PC-3 (cell line): ENCODE results near the gene ECEL1. TPM values are rescaled to one million over a fixed set of nuclear protein-coding genes. Genes with fewer than 3 reads are reported as not detected.
"Not testable (repeated sequence)": the region's sequence is repeated elsewhere in the genome, so short reads cannot be mapped to it uniquely, and the experiment has no call there.

ENCODE experiments used
- ATAC-seq: fragments of 200-7000 bp; cut with Tn5 transposase; 2 replicates; pipeline ENCODE4 v1.9.1; 2020; ENCODE audit warnings: mild to moderate bottlenecking, moderate library complexity
- BruUV-seq: library from RNA; stranded (reverse); fragments of 400-500 nt; replicated peaks from 2 replicates; lab custom pipeline; 2021; lab: Mats Ljungman, UMichigan
- CTCF ChIA-PET: fragments of 300-600 bp; sonication (Branson Sonifier 250); formaldehyde crosslinking; loops from one replicate; lab custom pipeline; 2022; ENCODE audit warnings: antibody characterized with exemption; lab: Charles Lee
- POLR2A ChIA-PET: fragments of 300-600 bp; sonication (Branson Sonifier 250); formaldehyde crosslinking; loops from one replicate; lab custom pipeline; 2022; ENCODE audit warnings: antibody characterized with exemption; ENCODE audit not compliant: unreplicated experiment; lab: Charles Lee
- DNase-seq: peaks from one replicate; pipeline ENCODE4 v3.0.0-alpha.2; 2015
- H2AFZ ChIP-seq: fragments of 300-600 bp; sonication (generic); 2 replicates; pipeline ENCODE4 v1.6.0; 2016; ENCODE audit warnings: antibody characterized with exemption, low read length
- H3F3A ChIP-seq: fragments of 300-600 bp; sonication (generic); one replicate; pipeline ENCODE4 v1.6.0; 2017; ENCODE audit warnings: antibody characterized with exemption, low read length, control low read depth, mild to moderate bottlenecking; ENCODE audit not compliant: unreplicated experiment
- H3K27ac ChIP-seq: fragments of 300-600 bp; sonication (generic); 2 replicates; pipeline ENCODE4 v1.5.1; 2016; ENCODE audit warnings: mild to moderate bottlenecking, low read length
- H3K27me3 ChIP-seq: fragments of 300-600 bp; sonication (generic); 2 replicates; pipeline ENCODE4 v1.6.1; 2016; ENCODE audit warnings: low read length, mixed read lengths
- H3K36me3 ChIP-seq: fragments of 300-600 bp; sonication (generic); 2 replicates; pipeline ENCODE4 v1.6.1; 2016; ENCODE audit warnings: low read depth, mixed run types, low read length, mixed read lengths
- H3K4me1 ChIP-seq: fragments of 300-600 bp; sonication (generic); 2 replicates; pipeline ENCODE4 v1.5.1; 2016; ENCODE audit warnings: low read length; ENCODE audit not compliant: insufficient read depth
- H3K4me2 ChIP-seq: fragments of 300-600 bp; sonication (generic); 2 replicates; pipeline ENCODE4 v1.6.0; 2016; ENCODE audit warnings: low read length
- H3K4me3 ChIP-seq: fragments of 300-600 bp; sonication (generic); 2 replicates; pipeline ENCODE4 v1.5.1; 2016; ENCODE audit warnings: mild to moderate bottlenecking, low read length, mixed read lengths
- H3K79me2 ChIP-seq: fragments of 300-600 bp; sonication (generic); 2 replicates; pipeline ENCODE4 v1.6.1; 2017; ENCODE audit warnings: low read length, mixed read lengths
- H3K9ac ChIP-seq: fragments of 300-600 bp; sonication (generic); 2 replicates; pipeline ENCODE4 v1.6.0; 2016; ENCODE audit warnings: mild to moderate bottlenecking, low read length
- H3K9me2 ChIP-seq: fragments of 300-600 bp; sonication (generic); replicated peaks from 2 replicates; pipeline ENCODE4 v1.6.1; 2016; ENCODE audit warnings: mixed run types, low read length, mixed read lengths
- H3K9me3 ChIP-seq: fragments of 300-600 bp; sonication (generic); 2 replicates; pipeline ENCODE4 v1.6.1; 2016; ENCODE audit warnings: low read length, mixed read lengths
- H4K20me1 ChIP-seq: fragments of 300-600 bp; sonication (generic); 2 replicates; pipeline ENCODE4 v1.6.1; 2016; ENCODE audit warnings: low read length, mixed read lengths
- EZH2 ChIP-seq: fragments of 300-600 bp; sonication (generic); IDR thresholded peaks from one replicate; pipeline ENCODE4 v1.6.1; 2017; ENCODE audit warnings: antibody characterized with exemption, mild to moderate bottlenecking, low read length; ENCODE audit not compliant: unreplicated experiment
- EZH2phosphoT487 ChIP-seq: fragments of 300-600 bp; sonication (generic); IDR thresholded peaks from 2 replicates; pipeline ENCODE4 v1.6.1; 2018; ENCODE audit warnings: mild to moderate bottlenecking, antibody characterized with exemption, low read length, borderline replicate concordance
- intact Hi-C: fragments of 100-400 bp; cut with micrococcal nuclease; formaldehyde crosslinking; loops from 2 replicates; pipeline ENCODE4 v1.9.0; 2023
- total RNA-seq: library from RNA; depleted of rRNA; stranded (reverse); fragments of >200 nt; gene quantifications from 2 replicates; pipeline ENCODE4 v1.2.3, GENCODE V29; 2014
- TF ChIP-seq, protein P1 (sequence below): fragments of 300-600 bp; sonication (generic); conservative IDR thresholded peaks from 2 replicates; pipeline ENCODE4 v1.5.1; 2017; ENCODE audit warnings: antibody characterized with exemption, low read depth, mild to moderate bottlenecking, low read length

ECEL1 gene
- total RNA-seq, 1 experiment from 2014 or later, result not detected

DNA sequence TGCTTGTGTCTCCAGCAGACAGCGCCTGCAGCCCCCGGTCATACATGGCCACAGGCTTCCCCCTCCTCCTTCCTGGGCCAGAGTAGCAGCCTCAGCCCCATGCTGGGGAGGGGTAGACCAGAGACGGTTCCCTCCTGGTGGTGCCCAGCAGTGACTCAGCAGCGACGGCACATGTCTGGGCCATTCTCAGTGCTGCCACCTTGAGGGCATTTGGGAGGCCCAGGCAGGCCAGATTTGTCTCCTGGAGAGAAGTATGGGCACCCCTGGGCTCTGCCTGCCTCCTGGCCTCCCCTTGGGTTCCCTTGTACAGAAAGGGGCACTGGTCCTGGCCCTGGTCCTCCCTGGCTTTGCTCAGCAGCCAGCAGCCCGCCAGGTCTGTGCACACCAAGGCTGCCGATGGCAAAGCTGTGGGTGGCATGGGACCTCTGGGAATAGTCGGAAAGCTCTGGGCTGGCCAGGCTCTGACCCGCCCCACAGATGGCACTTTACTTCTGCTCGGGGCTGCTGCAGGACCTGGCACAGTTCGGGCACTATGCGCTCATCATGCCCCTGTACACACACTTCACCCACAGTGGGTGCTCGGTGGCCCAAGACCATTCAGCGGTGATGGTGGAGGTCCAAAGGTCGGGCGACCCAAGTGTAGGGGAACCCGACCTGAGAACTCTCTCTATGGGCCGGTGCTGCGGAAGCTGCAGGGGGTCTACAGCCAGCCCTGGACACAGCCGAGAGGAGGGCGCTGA, 43.1 kb downstream of the ECEL1 start:
- Histone ChIP-seq H4K20me1 (no peaks in the 10 kb centered on the region), H3K79me2 (no peaks in the 10 kb centered on the region), H3K4me3 (no peak overlapping the region), H3K9me2 (no peaks in the 10 kb centered on the region), H3K9ac (no peak overlapping the region), H3K4me1 (no peaks in the 10 kb centered on the region), H3K27me3 (no peaks in the 10 kb centered on the region), H3K36me3 (no peaks in the 10 kb centered on the region), H3K4me2 (no peak overlapping the region), H3F3A (no peaks in the 10 kb centered on the region), H2AFZ (peak overlapping the region; percentile 66), H3K27ac (no peak overlapping the region), H3K9me3 (no peaks in the 10 kb centered on the region)
- intact Hi-C loops, result no loop called here
- ChIA-PET POLR2A (no interaction called here), CTCF (no interaction called here)
- TF ChIP-seq EZH2 (no peak), EZH2phosphoT487 (no peak)
- TF ChIP-seq, protein P1, sequence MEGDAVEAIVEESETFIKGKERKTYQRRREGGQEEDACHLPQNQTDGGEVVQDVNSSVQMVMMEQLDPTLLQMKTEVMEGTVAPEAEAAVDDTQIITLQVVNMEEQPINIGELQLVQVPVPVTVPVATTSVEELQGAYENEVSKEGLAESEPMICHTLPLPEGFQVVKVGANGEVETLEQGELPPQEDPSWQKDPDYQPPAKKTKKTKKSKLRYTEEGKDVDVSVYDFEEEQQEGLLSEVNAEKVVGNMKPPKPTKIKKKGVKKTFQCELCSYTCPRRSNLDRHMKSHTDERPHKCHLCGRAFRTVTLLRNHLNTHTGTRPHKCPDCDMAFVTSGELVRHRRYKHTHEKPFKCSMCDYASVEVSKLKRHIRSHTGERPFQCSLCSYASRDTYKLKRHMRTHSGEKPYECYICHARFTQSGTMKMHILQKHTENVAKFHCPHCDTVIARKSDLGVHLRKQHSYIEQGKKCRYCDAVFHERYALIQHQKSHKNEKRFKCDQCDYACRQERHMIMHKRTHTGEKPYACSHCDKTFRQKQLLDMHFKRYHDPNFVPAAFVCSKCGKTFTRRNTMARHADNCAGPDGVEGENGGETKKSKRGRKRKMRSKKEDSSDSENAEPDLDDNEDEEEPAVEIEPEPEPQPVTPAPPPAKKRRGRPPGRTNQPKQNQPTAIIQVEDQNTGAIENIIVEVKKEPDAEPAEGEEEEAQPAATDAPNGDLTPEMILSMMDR, result peak; percentile 72
- DNase-seq (peak; percentile 80), ATAC-seq (peak; percentile 62)
- no TSS peak for BruUV-seq

DNA sequence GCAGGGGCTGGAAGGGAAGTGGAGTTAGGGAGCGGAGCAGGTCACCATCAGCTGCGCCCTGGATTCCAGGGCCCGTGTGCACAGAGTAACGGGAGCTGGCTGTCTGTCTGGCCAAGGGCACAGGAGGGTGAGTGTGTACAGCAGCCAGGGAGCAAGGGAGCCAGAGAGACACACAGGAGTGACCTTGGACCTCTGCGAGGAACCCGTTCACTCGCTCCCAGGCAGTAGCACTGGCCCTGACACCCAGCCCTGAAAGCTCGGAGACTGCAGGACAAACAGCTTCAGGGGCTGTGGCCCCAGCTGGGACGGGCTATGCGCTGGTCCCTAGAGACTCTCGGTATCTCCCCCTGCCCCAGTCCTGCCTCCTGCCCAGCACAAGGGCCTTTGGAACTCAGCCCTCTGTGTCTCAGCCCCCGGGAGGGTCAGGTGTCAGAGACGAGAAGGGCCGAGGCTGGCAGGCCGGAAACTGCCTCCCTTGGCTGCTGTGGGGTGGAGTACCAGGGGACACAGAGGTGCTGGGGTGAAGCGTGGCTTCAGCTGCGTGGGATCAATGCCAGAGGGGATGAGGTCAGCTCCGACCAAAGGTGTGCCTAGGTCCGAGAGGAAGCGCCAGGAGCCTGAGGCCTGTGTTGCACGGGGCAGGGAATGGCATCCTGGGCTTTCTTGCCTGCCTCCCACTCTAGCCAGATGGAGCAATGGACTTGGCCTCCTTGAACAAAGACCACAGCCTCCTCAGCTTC, 43.8 kb downstream of the ECEL1 start:
- H2AFZ ChIP-seq, result peak overlapping the region; percentile 66
- H3K9ac ChIP-seq, BruUV-seq, POLR2A ChIA-PET, H3K9me3 ChIP-seq, H4K20me1 ChIP-seq, H3K4me1 ChIP-seq, CTCF ChIA-PET, H3K9me2 ChIP-seq, H3K27me3 ChIP-seq, H3F3A ChIP-seq, DNase-seq, H3K4me3 ChIP-seq, H3K4me2 ChIP-seq, intact Hi-C loops, ATAC-seq, H3K79me2 ChIP-seq, H3K27ac ChIP-seq, H3K36me3 ChIP-seq: not testable (repeated sequence)

DNA sequence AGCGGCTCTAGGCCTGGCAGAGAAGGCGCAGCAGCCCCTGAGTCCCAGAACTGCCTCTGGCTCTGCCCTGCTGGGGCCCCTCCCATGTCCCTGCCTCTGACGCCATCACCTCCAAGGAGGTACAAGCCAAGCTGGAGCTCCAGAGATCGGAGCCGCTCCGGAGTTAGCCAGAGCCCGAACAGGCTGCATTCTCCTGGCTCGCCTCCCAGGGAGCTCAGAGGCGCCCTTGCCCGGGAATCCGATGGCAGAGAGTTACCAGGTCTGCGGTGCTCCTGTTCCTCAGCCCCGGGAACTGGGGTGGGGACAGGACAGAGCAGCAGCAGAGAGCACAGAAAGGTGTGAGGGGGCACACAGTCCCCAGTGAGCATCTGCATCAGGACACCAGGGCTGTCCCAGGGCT, 44.6 kb downstream of the ECEL1 start:
- H3K4me1 ChIP-seq, ATAC-seq, H3K4me2 ChIP-seq, H3K27me3 ChIP-seq, H3K9me2 ChIP-seq, BruUV-seq, intact Hi-C loops, H4K20me1 ChIP-seq, H3K79me2 ChIP-seq, H3K4me3 ChIP-seq, H3K36me3 ChIP-seq, H2AFZ ChIP-seq, H3K9ac ChIP-seq, H3K9me3 ChIP-seq, DNase-seq, H3F3A ChIP-seq, CTCF ChIA-PET, H3K27ac ChIP-seq, POLR2A ChIA-PET: not testable (repeated sequence)

DNA sequence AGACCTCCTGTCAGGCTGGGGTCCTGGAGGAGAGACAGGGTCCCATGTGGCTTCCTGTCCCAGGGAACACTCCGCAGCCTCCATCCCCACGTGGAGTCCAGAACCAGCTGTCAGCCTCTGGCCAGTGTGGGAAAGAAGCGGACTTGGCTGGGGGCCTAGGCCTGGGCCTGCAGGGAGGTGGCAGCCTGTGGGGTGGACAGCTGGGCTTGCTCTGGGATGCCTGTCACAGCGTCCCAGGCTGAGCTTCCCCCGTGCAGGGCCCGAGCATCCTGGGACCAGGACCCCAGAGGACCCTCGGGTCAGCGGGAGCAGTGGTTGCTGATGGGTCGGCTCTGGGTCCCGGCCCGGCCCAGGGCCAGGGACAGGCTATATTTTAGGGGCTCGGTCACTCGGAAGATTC, 45.2 kb downstream of the ECEL1 start:
- H3K9me3 ChIP-seq, BruUV-seq, DNase-seq, H3K4me2 ChIP-seq, H3K4me3 ChIP-seq, ATAC-seq, H3K27ac ChIP-seq, H3K9me2 ChIP-seq, POLR2A ChIA-PET, H3K9ac ChIP-seq, H3K27me3 ChIP-seq, H3K4me1 ChIP-seq, CTCF ChIA-PET, H3F3A ChIP-seq, H2AFZ ChIP-seq, H3K79me2 ChIP-seq, intact Hi-C loops, H3K36me3 ChIP-seq, H4K20me1 ChIP-seq: not testable (repeated sequence)

DNA sequence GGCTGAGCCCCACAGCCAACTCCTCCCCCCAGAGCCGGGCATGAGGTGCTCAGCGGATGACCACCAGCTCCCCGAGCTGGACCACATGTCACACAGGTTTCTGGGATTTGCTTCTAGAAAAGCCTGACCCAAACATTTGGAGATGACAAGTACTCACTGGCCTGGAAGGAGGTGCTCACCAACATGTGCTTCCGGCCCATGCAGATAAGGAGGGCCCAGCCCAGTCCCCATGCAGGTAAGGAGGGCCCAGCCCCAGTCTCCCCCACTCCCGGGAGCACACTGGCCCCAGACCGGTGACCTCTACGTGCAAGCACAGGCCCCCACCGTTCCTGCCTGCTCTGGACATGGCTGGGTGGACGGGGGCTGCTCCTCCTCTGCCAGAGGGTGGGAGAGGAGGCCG, 45.7 kb downstream of the ECEL1 start:
- POLR2A ChIA-PET, H3K27ac ChIP-seq, DNase-seq, H3K4me3 ChIP-seq, ATAC-seq, H3K36me3 ChIP-seq, H3K4me2 ChIP-seq, H2AFZ ChIP-seq, H3K27me3 ChIP-seq, BruUV-seq, H3F3A ChIP-seq, H4K20me1 ChIP-seq, H3K9ac ChIP-seq, H3K79me2 ChIP-seq, H3K4me1 ChIP-seq, H3K9me3 ChIP-seq, H3K9me2 ChIP-seq: not testable (repeated sequence)
- CTCF ChIA-PET, result interaction anchor here (0.8 kb wide), 1 partner anchor 542 kb away, joined by 3 read pairs; no protein-coding TSS in a partner anchor
- intact Hi-C loops, result loop anchor here (2.0 kb wide), 1 partner anchor 589 kb away; no protein-coding TSS in a partner anchor
